WTC11 (cell line): ENCODE measurements around the gene ERC1. TPM values are rescaled to one million over a fixed set of nuclear protein-coding genes. Genes with fewer than 3 reads are reported as not detected.

Source experiments
- ATAC-seq: fragments of 200-7000 bp; cut with Tn5 transposase; 2 replicates; pipeline ENCODE4 v1.10.0; 2021; ENCODE audit warnings: mild to moderate bottlenecking, moderate library complexity
- CTCF ChIA-PET: fragments of 300-600 bp; sonication (Branson Sonifier 250); formaldehyde crosslinking; loops from one replicate; lab custom pipeline; 2021; ENCODE audit warnings: antibody characterized with exemption; lab: Charles Lee
- POLR2A ChIA-PET: fragments of 350-600 bp; sonication (Branson Sonifier 250); formaldehyde crosslinking; loops from one replicate; lab custom pipeline; 2021; ENCODE audit warnings: antibody characterized with exemption; lab: Charles Lee
- DNase-seq: peaks from one replicate; pipeline ENCODE4 v3.0.0; 2021; ENCODE audit warnings: low spot score
- H3K27ac Mint-ChIP-seq: 2 replicates; pipeline ENCODE4 v1.8.0; 2021; ENCODE audit warnings: mixed read lengths
- H3K27me3 Mint-ChIP-seq: 2 replicates; pipeline ENCODE4 v1.8.0; 2021; ENCODE audit warnings: low read depth, mild to moderate bottlenecking, moderate library complexity, mixed read lengths
- H3K36me3 Mint-ChIP-seq: 2 replicates; pipeline ENCODE4 v1.8.0; 2021; ENCODE audit warnings: mixed read lengths
- H3K4me1 Mint-ChIP-seq: 2 replicates; pipeline ENCODE4 v1.8.0; 2022; ENCODE audit warnings: mixed read lengths
- H3K4me3 Mint-ChIP-seq: 2 replicates; pipeline ENCODE4 v1.8.0; 2021; ENCODE audit warnings: mild to moderate bottlenecking, moderate library complexity, mixed read lengths
- H3K9me3 Mint-ChIP-seq: 2 replicates; pipeline ENCODE4 v1.8.0; 2021; ENCODE audit warnings: mixed read lengths
- AFF4 ChIP-seq: sonication (generic); formaldehyde crosslinking; IDR thresholded peaks from 2 replicates; pipeline ENCODE4 v1.8.1; 2023; ENCODE audit warnings: mild to moderate bottlenecking, missing genetic modification reagents, borderline replicate concordance
- ARID4B ChIP-seq: sonication (generic); formaldehyde crosslinking; IDR thresholded peaks from 2 replicates; pipeline ENCODE4 v1.8.0; 2023; ENCODE audit warnings: missing genetic modification reagents, mild to moderate bottlenecking, borderline replicate concordance
- CBFB ChIP-seq: sonication (generic); formaldehyde crosslinking; IDR thresholded peaks from 2 replicates; pipeline ENCODE4 v1.8.1; 2022; ENCODE audit warnings: mild to moderate bottlenecking, low read depth, missing genetic modification reagents
- E2F1 ChIP-seq: sonication (generic); formaldehyde crosslinking; IDR thresholded peaks from 2 replicates; pipeline ENCODE4 v1.8.0; 2022; ENCODE audit warnings: mild to moderate bottlenecking, missing genetic modification reagents
- ETV6 ChIP-seq: sonication (generic); formaldehyde crosslinking; IDR thresholded peaks from 2 replicates; pipeline ENCODE4 v1.8.1; 2022; ENCODE audit warnings: mild to moderate bottlenecking, missing genetic modification reagents
- FOXP1 ChIP-seq: sonication (generic); formaldehyde crosslinking; IDR thresholded peaks from 2 replicates; pipeline ENCODE4 v1.8.0; 2022; ENCODE audit warnings: missing genetic modification reagents, mild to moderate bottlenecking, moderate library complexity, borderline replicate concordance
- GTF2I ChIP-seq: fragments of 250-450 bp; sonication (Bioruptor Pico); conservative IDR thresholded peaks from 2 replicates; pipeline ENCODE4 v1.4.0; 2021; ENCODE audit warnings: mild to moderate bottlenecking
- MLX ChIP-seq: sonication (generic); formaldehyde crosslinking; IDR thresholded peaks from 2 replicates; pipeline ENCODE4 v1.8.1; 2023; ENCODE audit warnings: mild to moderate bottlenecking, missing genetic modification reagents, moderate library complexity
- NR3C1 ChIP-seq: sonication (generic); formaldehyde crosslinking; conservative IDR thresholded peaks from 2 replicates; pipeline ENCODE4 v1.8.1; 2023; ENCODE audit warnings: low read depth, mild to moderate bottlenecking, missing genetic modification reagents
- RORB ChIP-seq: fragments of 250-450 bp; sonication (Bioruptor Pico); IDR thresholded peaks from 2 replicates; pipeline ENCODE4 v1.9.0; 2021; ENCODE audit warnings: mild to moderate bottlenecking
- SMAD3 ChIP-seq: sonication (generic); formaldehyde crosslinking; IDR thresholded peaks from 2 replicates; pipeline ENCODE4 v1.8.0; 2022; ENCODE audit warnings: missing genetic modification reagents, mild to moderate bottlenecking, borderline replicate concordance
- SOX15 ChIP-seq: fragments of 250-450 bp; sonication (Bioruptor Pico); IDR thresholded peaks from 2 replicates; pipeline ENCODE4 v1.9.0; 2021; ENCODE audit warnings: mild to moderate bottlenecking
- TCF7 ChIP-seq: sonication (generic); formaldehyde crosslinking; IDR thresholded peaks from 2 replicates; pipeline ENCODE4 v1.8.0; 2022; ENCODE audit warnings: mild to moderate bottlenecking, low read depth, missing genetic modification reagents, moderate library complexity
- TEAD4 ChIP-seq: sonication (generic); formaldehyde crosslinking; IDR thresholded peaks from 2 replicates; pipeline ENCODE4 v1.8.0; 2022; ENCODE audit warnings: mild to moderate bottlenecking, missing genetic modification reagents
- USF1 ChIP-seq: sonication (generic); formaldehyde crosslinking; IDR thresholded peaks from 2 replicates; pipeline ENCODE4 v1.8.0; 2022; ENCODE audit warnings: mild to moderate bottlenecking, missing genetic modification reagents
- USF2 ChIP-seq: sonication (generic); formaldehyde crosslinking; IDR thresholded peaks from 2 replicates; pipeline ENCODE4 v1.8.1; 2023; ENCODE audit warnings: mild to moderate bottlenecking, missing genetic modification reagents, moderate library complexity
- ZNF121 ChIP-seq: sonication (generic); formaldehyde crosslinking; IDR thresholded peaks from 2 replicates; pipeline ENCODE4 v1.8.0; 2023; ENCODE audit warnings: missing genetic modification reagents
- ZNF219 ChIP-seq: sonication (generic); formaldehyde crosslinking; IDR thresholded peaks from 2 replicates; pipeline ENCODE4 v1.8.0; 2023; ENCODE audit warnings: missing genetic modification reagents, mild to moderate bottlenecking, borderline replicate concordance
- ZNF281 ChIP-seq: sonication (generic); formaldehyde crosslinking; IDR thresholded peaks from 2 replicates; pipeline ENCODE4 v1.8.0; 2023; ENCODE audit warnings: mild to moderate bottlenecking, missing genetic modification reagents
- ZNF425 ChIP-seq: fragments of 250-450 bp; sonication (Bioruptor Pico); conservative IDR thresholded peaks from 2 replicates; pipeline ENCODE4 v1.9.0; 2021; ENCODE audit warnings: mild to moderate bottlenecking
- total RNA-seq: library from RNA; stranded (reverse); gene quantifications from 3 replicates; pipeline ENCODE4 v1.2.3, GENCODE V29; 2021

The ERC1 gene
- total RNA-seq, 1 experiment from 2014 or later: 47.5 TPM

GRCh38 chr12:1132311-1132710 is 141.3 kb downstream of the ERC1 start (continued):
- TF ChIP-seq MLX (CRISPR knock-in tag): no peak
- TF ChIP-seq CBFB (CRISPR knock-in tag): no peak
- no peak for TF ChIP-seq ZNF425 (CRISPR knock-in tag)

- DNase-seq (no peak), ATAC-seq (no peak)
- H3K36me3 Mint-ChIP-seq: no peaks in the 10 kb centered on the region
- H3K27me3 Mint-ChIP-seq: no peaks in the 10 kb centered on the region
- ChIA-PET CTCF (no interaction called here), POLR2A (no interaction called here)
- H3K4me3 Mint-ChIP-seq: no peak overlapping the region
- H3K9me3 Mint-ChIP-seq: no peaks in the 10 kb centered on the region
- H3K4me1 Mint-ChIP-seq: peaks cover 3% of the 10 kb centered on the region
- no peak overlapping the region for H3K27ac Mint-ChIP-seq
- no peak for TF ChIP-seq ARID4B (CRISPR knock-in tag)
- TF ChIP-seq ETV6 (CRISPR knock-in tag): no peak
- no peak for TF ChIP-seq NR3C1 (CRISPR knock-in tag)
- TF ChIP-seq AFF4 (CRISPR knock-in tag): no peak
- no peak for TF ChIP-seq ZNF219
- no peak for TF ChIP-seq RORB
- TF ChIP-seq USF2: no peak
- no peak for TF ChIP-seq TEAD4 (CRISPR knock-in tag)
- no peak for TF ChIP-seq SOX15
- TF ChIP-seq GTF2I (CRISPR knock-in tag): no peak
- no peak for TF ChIP-seq ZNF121
- no peak for TF ChIP-seq USF1
- no peak for TF ChIP-seq SMAD3
- no peak for TF ChIP-seq FOXP1
- TF ChIP-seq TCF7 (CRISPR knock-in tag): no peak
- TF ChIP-seq E2F1 (CRISPR knock-in tag): no peak
- no peak for TF ChIP-seq ZNF281 (CRISPR knock-in tag)
Measured at GRCh38 chr12:1138691-1139090, 147.7 kb downstream of the ERC1 start.
